ENCODE data around the gene UBB.
A peak's percentile ranks its signal among the peaks of the same experiment; 100 is the strongest.

DNA sequence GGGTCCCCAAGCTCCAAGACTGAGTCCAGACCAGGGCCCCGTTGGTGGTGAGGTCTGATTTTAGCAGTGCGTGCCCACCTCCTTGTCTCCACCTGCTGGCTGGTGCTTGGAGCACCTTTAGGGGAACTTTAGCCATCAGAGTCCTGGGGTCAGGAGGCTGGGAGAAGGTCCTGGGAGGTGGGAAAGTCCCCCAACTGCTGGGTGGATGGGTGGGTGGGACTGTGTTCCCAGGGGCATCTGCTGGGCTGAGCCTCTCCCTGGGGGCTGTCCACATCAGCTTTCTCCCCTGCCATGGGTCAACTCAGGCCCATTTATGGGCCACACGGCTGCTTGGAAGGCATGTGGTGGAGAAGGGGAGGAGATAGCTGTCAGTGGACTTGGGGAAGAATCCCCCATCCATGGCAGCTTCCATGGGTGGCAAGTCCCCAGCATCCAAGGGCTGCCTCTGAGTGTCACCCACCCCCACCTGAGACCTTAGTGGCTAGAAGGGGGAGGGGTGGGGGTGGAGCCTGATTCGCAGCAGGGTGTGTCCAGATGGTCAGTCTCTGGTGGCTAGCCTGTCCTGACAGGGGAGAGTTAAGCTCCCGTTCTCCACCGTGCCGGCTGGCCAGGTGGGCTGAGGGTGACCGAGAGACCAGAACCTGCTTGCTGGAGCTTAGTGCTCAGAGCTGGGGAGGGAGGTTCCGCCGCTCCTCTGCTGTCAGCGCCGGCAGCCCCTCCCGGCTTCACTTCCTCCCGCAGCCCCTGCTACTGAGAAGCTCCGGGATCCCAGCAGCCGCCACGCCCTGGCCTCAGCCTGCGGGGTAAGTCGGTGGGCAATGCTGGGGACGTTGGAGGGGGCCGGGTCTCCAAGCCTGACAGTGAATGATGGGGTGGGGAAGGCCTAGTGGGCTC lies 34.4 kb downstream of the UBB start, which contains the start of gene TRPV2:
- TF ChIP-seq, protein P1, sequence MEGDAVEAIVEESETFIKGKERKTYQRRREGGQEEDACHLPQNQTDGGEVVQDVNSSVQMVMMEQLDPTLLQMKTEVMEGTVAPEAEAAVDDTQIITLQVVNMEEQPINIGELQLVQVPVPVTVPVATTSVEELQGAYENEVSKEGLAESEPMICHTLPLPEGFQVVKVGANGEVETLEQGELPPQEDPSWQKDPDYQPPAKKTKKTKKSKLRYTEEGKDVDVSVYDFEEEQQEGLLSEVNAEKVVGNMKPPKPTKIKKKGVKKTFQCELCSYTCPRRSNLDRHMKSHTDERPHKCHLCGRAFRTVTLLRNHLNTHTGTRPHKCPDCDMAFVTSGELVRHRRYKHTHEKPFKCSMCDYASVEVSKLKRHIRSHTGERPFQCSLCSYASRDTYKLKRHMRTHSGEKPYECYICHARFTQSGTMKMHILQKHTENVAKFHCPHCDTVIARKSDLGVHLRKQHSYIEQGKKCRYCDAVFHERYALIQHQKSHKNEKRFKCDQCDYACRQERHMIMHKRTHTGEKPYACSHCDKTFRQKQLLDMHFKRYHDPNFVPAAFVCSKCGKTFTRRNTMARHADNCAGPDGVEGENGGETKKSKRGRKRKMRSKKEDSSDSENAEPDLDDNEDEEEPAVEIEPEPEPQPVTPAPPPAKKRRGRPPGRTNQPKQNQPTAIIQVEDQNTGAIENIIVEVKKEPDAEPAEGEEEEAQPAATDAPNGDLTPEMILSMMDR (optimal IDR thresholded peaks at IDR 0.05 in 1 of 3, IDR thresholded peaks at IDR 0.05 in 1 of 3, conservative IDR thresholded peaks at IDR 0.05 in 1 of 3; ENCODE audit: extremely low read depth in 1 of 3, insufficient read depth in 2 of 3, low read length in 3 of 3), result peak; percentile 34 to 63 (median 40)
- TF ChIP-seq EZH2 (IDR thresholded peaks at IDR 0.05; ENCODE audit: low read length), result no peak

All from keratinocyte (primary cell).